Stimulated activated CD4-positive, alpha-beta T cell treated with anti-CD3 and anti-CD28 coated beads, Interleukin-4, amount 100 ng/mL, for 1 hour (primary cell): ENCODE data around the gene OLFM3.

Source experiments
- DNase-seq: peaks from one replicate; pipeline ENCODE4 v3.0.0-alpha.2; 2020

OLFM3 gene

GRCh38 chr1:101942516-101943193 is 54.1 kb downstream of the OLFM3 start:
- no peak for DNase-seq

GRCh38 chr1:101938681-101939080 is 58.0 kb downstream of the OLFM3 start:
- DNase-seq: no peak

- no peak for DNase-seq
Measured at GRCh38 chr1:101929343-101929742, 67.4 kb downstream of the OLFM3 start.

- DNase-seq: no peak
Measured at GRCh38 chr1:101928829-101929228, 67.9 kb downstream of the OLFM3 start.

- no peak for DNase-seq
Measured at GRCh38 chr1:101924700-101925099, 72.0 kb downstream of the OLFM3 start.

- no peak for DNase-seq
Measured at GRCh38 chr1:101920577-101920976, 76.1 kb downstream of the OLFM3 start.

- DNase-seq: no peak
Measured at GRCh38 chr1:101918277-101918676, 78.4 kb downstream of the OLFM3 start.

- no peak for DNase-seq
Measured at GRCh38 chr1:101915597-101915996, 81.1 kb downstream of the OLFM3 start.

GRCh38 chr1:101914473-101915242 is 82.1 kb downstream of the OLFM3 start:
- no peak for DNase-seq

- DNase-seq: no peak
Measured at GRCh38 chr1:101911894-101912293, 84.8 kb downstream of the OLFM3 start.

GRCh38 chr1:101908980-101909379 is 87.7 kb downstream of the OLFM3 start:
- no peak for DNase-seq

GRCh38 chr1:101907264-101907663 is 89.5 kb downstream of the OLFM3 start:
- no peak for DNase-seq

- no peak for DNase-seq
Measured at GRCh38 chr1:101905283-101905835, 91.4 kb downstream of the OLFM3 start.

GRCh38 chr1:101902199-101902598 is 94.5 kb downstream of the OLFM3 start:
- DNase-seq: no peak

GRCh38 chr1:101898137-101898536 is 98.6 kb downstream of the OLFM3 start:
- DNase-seq: no peak

GRCh38 chr1:101884621-101885020 is 112.1 kb downstream of the OLFM3 start:
- DNase-seq: no peak

- DNase-seq: no peak
Measured at GRCh38 chr1:101875891-101876290, 120.8 kb downstream of the OLFM3 start.

- DNase-seq: no peak
Measured at GRCh38 chr1:101873672-101874071, 123.1 kb downstream of the OLFM3 start.

- no peak for DNase-seq
Measured at GRCh38 chr1:101859941-101860340, 136.8 kb downstream of the OLFM3 start.

GRCh38 chr1:101854271-101854670 is 142.5 kb downstream of the OLFM3 start:
- DNase-seq: no peak

GRCh38 chr1:101852936-101853335 is 143.8 kb downstream of the OLFM3 start:
- DNase-seq: no peak

GRCh38 chr1:101849356-101849755 is 147.4 kb downstream of the OLFM3 start:
- DNase-seq: no peak

GRCh38 chr1:101847626-101848025 is 149.1 kb downstream of the OLFM3 start:
- DNase-seq: no peak

GRCh38 chr1:101846820-101847219 is 149.9 kb downstream of the OLFM3 start:
- no peak for DNase-seq
